Body of pancreas (tissue), 4 donors: ENCODE data around the gene KLHL17. TPM values are rescaled to one million over a fixed set of nuclear protein-coding genes. Genes with fewer than 3 reads are reported as not detected.

ENCODE experiments used
- ATAC-seq: fragments of 150-250 bp; one replicate; pipeline ENCODE4 v1.9.1; 2016
- DNase-seq, 4 donors: peaks; one replicate each; pipeline ENCODE4 v3.0.0-alpha.2; 2019
- H3K27ac ChIP-seq, 4 donors: fragments of 200-600 bp; sonication (generic); 1 replicate in 3 of 4; 2 replicates in 1 of 4; pipeline versions ENCODE4 v1.5.1 to v1.6.1; 2016 to 2019; ENCODE audit warnings: mild to moderate bottlenecking in 1 of 4, mixed read lengths in 1 of 4, moderate library complexity in 1 of 4
- H3K27me3 ChIP-seq, 2 donors: fragments of 200-600 bp; sonication (generic); one replicate each; pipeline ENCODE4 v1.6.0; 2016; ENCODE audit warnings: mild to moderate bottlenecking in 1 of 2
- H3K36me3 ChIP-seq, 2 donors: fragments of 200-600 bp; sonication (generic); replicated peaks in 1 of 2; 2 replicates each; pipeline ENCODE4 v1.5.1; 2016; ENCODE audit warnings: low read depth in 2 of 2; ENCODE audit not compliant: insufficient read depth in 1 of 2
- H3K4me1 ChIP-seq: fragments of 200-600 bp; sonication (generic); one replicate; pipeline ENCODE4 v1.6.0; 2016
- H3K4me3 ChIP-seq, 2 donors: fragments of 200-600 bp; sonication (generic); 1 replicate in 1 of 2; 2 replicates in 1 of 2; pipeline ENCODE4 v1.5.1; 2016 to 2019
- H3K9me3 ChIP-seq, 3 donors: fragments of 200-600 bp; sonication (generic); 1 replicate in 2 of 3; 2 replicates in 1 of 3; pipeline ENCODE4 v1.5.1; 2016
- CTCF ChIP-seq, 7 experiments: fragments of 450-650 bp in 4 of 7; fragments of 200-600 bp in 3 of 7; sonication (generic) in 3 of 7; IDR thresholded peaks; one replicate each; pipeline ENCODE4 v1.5.1; 2016 to 2019; ENCODE audit warnings: antibody characterized with exemption in 7 of 7
- POLR2A ChIP-seq, 3 donors: fragments of 450-650 bp; IDR thresholded peaks; one replicate each; pipeline ENCODE4 v1.6.1; 2016; ENCODE audit warnings: antibody characterized with exemption in 3 of 3, mild to moderate bottlenecking in 2 of 3
- WGBS, 2 donors: methylation state at CpG; one replicate each; pipeline ENCODE4 v1.1.5; 2017; 5-methylcytosine and 5-hydroxymethylcytosine counted together
- intact Hi-C: fragments of 100-400 bp; cut with DNase I; formaldehyde crosslinking; loops from one replicate; pipeline ENCODE4 v1.15.1; 2023
- total RNA-seq, 2 donors: library from RNA; depleted of rRNA; stranded (reverse); fragments of >200 nt; gene quantifications; one replicate each; pipeline ENCODE4 v1.1.0, GENCODE V29; 2016

Gene KLHL17
- total RNA-seq, 2 donors from 2014 or later: 6.0 to 29.0 TPM

DNA sequence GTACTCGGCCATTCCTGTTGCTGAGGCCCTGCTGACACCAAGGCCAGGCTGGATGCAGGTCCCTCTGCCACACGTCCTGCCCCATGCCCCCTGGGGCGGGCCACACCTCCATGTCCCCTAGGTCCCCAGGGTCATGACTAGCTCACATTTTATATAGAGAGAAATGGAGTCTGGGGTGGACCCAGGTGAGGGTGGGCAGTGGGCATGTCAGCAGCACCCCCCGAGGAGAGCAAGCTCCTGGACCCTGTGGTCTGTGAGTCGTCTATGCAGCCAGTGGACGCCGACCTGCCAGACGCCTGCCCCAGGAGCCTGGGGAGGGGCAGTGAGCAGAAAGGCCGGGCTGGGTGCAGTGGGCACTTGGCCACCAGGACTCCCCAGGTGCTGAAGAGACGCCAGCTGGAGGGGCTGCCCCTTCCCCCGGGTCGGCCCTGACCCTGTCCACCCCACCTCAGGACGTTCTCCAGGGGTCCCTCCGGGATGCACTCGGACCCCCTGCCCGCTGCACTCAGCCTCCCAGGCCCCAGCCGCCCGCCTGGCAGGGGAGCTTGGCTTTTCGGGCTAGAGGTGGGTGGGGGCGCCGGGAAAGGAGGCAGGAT, 20.8 kb upstream of the KLHL17 start:
- intact Hi-C loops: no loop called here
- ATAC-seq (no peak), DNase-seq (no peak)
- WGBS, 2 donors: 17 to 37% methylated on average over 5 to 20 of the region's 21 CpGs
- H3K4me1 ChIP-seq: peaks cover 46% of the 10 kb centered on the region
- no peak overlapping the region for H3K4me3 ChIP-seq
- H3K36me3 ChIP-seq: no peaks in the 10 kb centered on the region
- peaks cover 0 to 42% of the 10 kb centered on the region in 2 donors for H3K27me3 ChIP-seq
- TF ChIP-seq CTCF (IDR thresholded peaks at IDR 0.05) (no peak), POLR2A (IDR thresholded peaks at IDR 0.05) (no peak)
- no peak overlapping the region for H3K27ac ChIP-seq
- no peaks in the 10 kb centered on the region for H3K9me3 ChIP-seq

DNA sequence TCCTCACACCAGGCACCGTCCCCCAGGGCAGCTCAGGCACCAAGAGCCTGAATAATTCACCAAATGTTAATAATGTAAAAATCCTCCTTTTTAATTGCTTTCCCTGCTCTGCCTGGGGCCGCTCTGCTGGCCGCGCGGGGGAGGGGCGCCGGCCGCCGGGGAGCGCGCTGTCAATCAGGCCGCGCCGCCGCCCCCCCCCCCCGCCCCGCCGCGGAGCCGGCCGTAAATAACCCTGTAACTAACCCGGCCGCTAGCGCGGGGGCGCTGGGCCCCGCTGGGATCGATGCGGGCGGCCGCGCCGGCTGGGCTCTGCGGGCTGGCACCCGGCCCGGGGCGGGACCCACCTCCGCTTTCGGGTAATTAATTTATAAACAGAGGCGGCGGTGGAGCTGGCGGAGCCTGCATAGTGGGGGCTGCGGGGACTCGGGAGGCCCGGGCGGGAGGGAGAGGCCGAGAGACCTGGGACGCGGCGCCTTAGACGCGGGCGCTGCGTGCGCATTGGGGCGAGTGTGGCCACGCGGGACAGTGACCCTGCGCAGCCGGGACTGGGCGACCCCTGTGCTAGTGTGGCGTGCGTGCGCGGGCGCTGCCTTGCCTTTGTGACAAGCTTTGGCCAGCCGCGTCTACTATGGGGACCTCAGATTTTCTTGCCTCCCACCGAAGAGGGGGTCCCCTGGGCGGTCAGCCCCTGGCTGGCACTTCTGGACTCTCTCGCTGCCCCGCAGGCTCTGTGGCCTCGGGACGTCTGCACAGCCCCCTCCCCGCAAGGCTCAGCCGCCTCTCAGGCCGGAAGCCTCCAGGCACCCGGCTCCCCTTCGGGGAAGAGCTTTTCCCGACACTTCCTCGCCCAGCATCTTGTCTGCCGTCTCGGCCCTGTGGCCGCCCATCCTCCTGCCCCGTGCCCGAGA, 20.0 kb upstream of the KLHL17 start:
- Histone ChIP-seq H3K27ac (peak overlapping the region in 1 of 4 donors; percentile 53), H3K4me3 (no peak overlapping the region), H3K36me3 (peaks cover 0 to 3% of the 10 kb centered on the region in 2 donors), H3K27me3 (peaks cover 0 to 38% of the 10 kb centered on the region in 2 donors), H3K9me3 (no peaks in the 10 kb centered on the region), H3K4me1 (peaks cover 43% of the 10 kb centered on the region)
- ATAC-seq (peak; percentile 41), DNase-seq (peak; percentile 47 to 82 (median 74))
- TF ChIP-seq POLR2A (IDR thresholded peaks at IDR 0.05): no peak
- peak in 2 of 7 experiments; percentile 23 to 36 for TF ChIP-seq CTCF (IDR thresholded peaks at IDR 0.05)
- 0 to 1% methylated on average over 7 to 77 of the region's 86 CpGs for WGBS, 2 donors
- intact Hi-C loops: no loop called here

DNA sequence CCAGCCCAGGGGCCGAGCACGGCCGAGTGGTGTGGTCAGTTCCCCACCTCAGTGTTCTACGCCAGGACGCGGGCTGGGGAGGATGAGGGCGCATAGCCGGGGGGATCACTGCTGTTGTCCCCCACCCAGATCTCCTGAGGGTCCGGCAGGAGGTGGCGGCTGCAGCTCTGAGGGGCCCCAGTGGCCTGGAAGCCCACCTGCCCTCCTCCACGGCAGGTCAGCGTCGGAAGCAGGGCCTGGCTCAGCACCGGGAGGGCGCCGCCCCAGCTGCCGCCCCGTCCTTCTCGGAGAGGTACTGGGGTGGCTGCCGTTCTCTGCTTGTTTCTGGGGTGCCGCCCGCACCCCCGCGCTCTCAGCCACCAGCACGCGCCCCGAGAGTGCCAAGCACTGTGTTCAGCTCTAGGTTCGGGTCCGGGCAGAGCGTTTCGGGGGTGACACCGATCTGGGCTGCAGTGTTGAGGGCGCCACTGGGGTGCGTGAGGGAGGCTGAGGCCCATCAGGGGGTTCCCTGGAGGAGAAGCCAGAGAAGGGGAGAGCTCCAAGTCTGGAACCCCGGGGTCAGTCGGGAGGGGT, 19.3 kb upstream of the KLHL17 start:
- TF ChIP-seq POLR2A (IDR thresholded peaks at IDR 0.05) (no peak), CTCF (IDR thresholded peaks at IDR 0.05) (no peak)
- Histone ChIP-seq H3K9me3 (no peaks in the 10 kb centered on the region), H3K27me3 (peaks cover 0 to 31% of the 10 kb centered on the region in 2 donors), H3K4me1 (peaks cover 39% of the 10 kb centered on the region), H3K27ac (peak overlapping the region in 1 of 4 donors; percentile 53), H3K4me3 (no peak overlapping the region), H3K36me3 (peaks cover 0 to 5% of the 10 kb centered on the region in 2 donors)
- ATAC-seq (no peak), DNase-seq (no peak)
- intact Hi-C loops: no loop called here
- WGBS, 2 donors: 4 to 5% methylated on average over 14 to 35 of the region's 36 CpGs

DNA sequence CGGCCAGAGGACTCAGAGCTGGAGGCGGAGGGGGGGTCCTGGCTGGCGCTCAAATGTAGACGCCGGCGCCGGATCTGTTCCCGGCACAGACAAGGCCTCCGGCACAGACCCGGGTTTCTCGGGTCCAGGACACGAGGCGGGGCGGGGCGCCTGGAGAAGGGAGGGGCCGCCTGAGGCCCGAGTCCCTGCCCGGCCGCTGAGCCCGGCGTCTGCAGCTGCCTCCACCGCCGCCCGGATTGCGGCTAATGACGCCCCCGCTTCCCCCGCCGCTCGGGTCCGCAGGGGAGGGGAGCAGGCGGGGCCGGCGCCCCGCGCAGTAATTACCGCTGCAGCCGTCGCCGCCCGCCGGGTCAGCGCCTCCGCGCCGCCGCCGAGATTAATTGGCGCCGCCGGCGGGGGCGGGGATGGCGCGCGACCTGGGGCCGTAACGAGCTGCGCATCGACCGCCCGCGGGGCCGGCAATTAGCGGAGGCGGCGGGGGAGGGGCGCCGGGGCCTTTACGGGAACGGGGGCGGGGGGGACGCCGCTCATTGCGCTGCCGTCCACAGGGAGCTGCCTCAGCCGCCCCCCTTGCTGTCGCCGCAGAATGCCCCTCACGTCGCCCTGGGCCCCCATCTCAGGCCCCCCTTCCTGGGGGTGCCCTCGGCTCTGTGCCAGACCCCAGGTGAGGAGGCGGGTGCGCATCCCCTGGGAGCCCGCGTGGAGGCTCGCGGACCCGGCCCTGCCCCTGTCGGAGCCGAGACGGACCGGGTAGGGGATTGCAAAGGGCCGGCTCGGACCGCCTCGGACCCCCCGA, 18.6 kb upstream of the KLHL17 start:
- no peak for TF ChIP-seq CTCF (IDR thresholded peaks at IDR 0.05)
- TF ChIP-seq POLR2A (IDR thresholded peaks at IDR 0.05): no peak
- peaks cover 0 to 26% of the 10 kb centered on the region in 2 donors for H3K27me3 ChIP-seq
- DNase-seq (peak; percentile 50 to 67 (median 60)), ATAC-seq (peak; percentile 30)
- H3K4me3 ChIP-seq: no peak overlapping the region
- WGBS, 2 donors: 0 to 20% methylated on average over 1 to 40 of the region's 98 CpGs
- no peaks in the 10 kb centered on the region for H3K9me3 ChIP-seq
- peaks cover 39% of the 10 kb centered on the region for H3K4me1 ChIP-seq
- intact Hi-C loops: no loop called here
- H3K36me3 ChIP-seq: peaks cover 4 to 5% of the 10 kb centered on the region in 2 donors
- H3K27ac ChIP-seq: peak overlapping the region in 1 of 4 donors; percentile 53
